SK-N-SH (cell line): ENCODE results near the gene NLRP4. TPM values are rescaled to one million over a fixed set of nuclear protein-coding genes. Genes with fewer than 3 reads are reported as not detected.

Source experiments
- CTCF ChIA-PET: fragments of 300-600, 350-600 bp; formaldehyde crosslinking; extraction: SDS; loops from one replicate; lab custom pipeline; 2021; lab: Yijun Ruan, JAX
- POLR2A ChIA-PET: fragments of 350-600 bp; sonication (Branson Sonifier 250); formaldehyde crosslinking; extraction: SDS; loops from one replicate; lab custom pipeline; 2020; ENCODE audit warnings: antibody characterized with exemption, inconsistent platforms; lab: Yijun Ruan, JAX
- DNase-seq: peaks from one replicate; pipeline ENCODE4 v3.0.0; 2012
- H2AFZ ChIP-seq: fragments of 200-600 bp; sonication (generic); 2 replicates; pipeline ENCODE4 v1.8.1; 2016; ENCODE audit warnings: antibody characterized with exemption, mild to moderate bottlenecking, low read depth
- H3F3A ChIP-seq: fragments of 200-600 bp; sonication (generic); replicated peaks from 2 replicates; pipeline ENCODE3; 2016; ENCODE audit warnings: antibody characterized with exemption, mild to moderate bottlenecking; ENCODE audit not compliant: insufficient read depth
- H3K27ac ChIP-seq, 2 experiments: fragments of 200-500 bp in 1 of 2; fragments of 200-600 bp in 1 of 2; sonication (Bioruptor generic) in 1 of 2; sonication (generic), shearing (Covaris generic) in 1 of 2; 2 replicates each; pipeline versions ENCODE4 v1.5.1 to v1.6.1; 2014 to 2016; ENCODE audit warnings: low read depth in 2 of 2, inconsistent platforms in 1 of 2, low read length in 1 of 2, mild to moderate bottlenecking in 1 of 2, mixed read lengths in 1 of 2
- H3K27me3 ChIP-seq: fragments of 200-600 bp; sonication (generic), shearing (Covaris generic); 2 replicates; pipeline ENCODE4 v1.6.1; 2016; ENCODE audit warnings: mixed run types; ENCODE audit not compliant: insufficient read depth
- H3K36me3 ChIP-seq, 2 experiments: fragments of 200-500 bp in 1 of 2; fragments of 200-600 bp in 1 of 2; sonication (Bioruptor generic) in 1 of 2; sonication (generic) in 1 of 2; replicated peaks in 1 of 2; 2 replicates each; pipeline versions ENCODE3 to v1.5.1; 2014 to 2016; ENCODE audit warnings: low read length in 1 of 2, mild to moderate bottlenecking in 1 of 2; ENCODE audit not compliant: insufficient read depth in 2 of 2, control insufficient read depth in 1 of 2
- H3K4me1 ChIP-seq, 2 experiments: fragments of 200-500 bp in 1 of 2; fragments of 200-600 bp in 1 of 2; sonication (Bioruptor generic) in 1 of 2; sonication (generic), shearing (Covaris generic) in 1 of 2; 2 replicates each; pipeline versions ENCODE4 v1.5.1 to v1.6.1; 2014 to 2016; ENCODE audit warnings: low read depth in 1 of 2, low read length in 1 of 2, mixed run types in 1 of 2; ENCODE audit not compliant: insufficient read depth in 2 of 2, control insufficient read depth in 1 of 2
- H3K4me2 ChIP-seq: fragments of 200-600 bp; sonication (generic), shearing (Covaris generic); 2 replicates; pipeline ENCODE4 v1.6.1; 2017; ENCODE audit warnings: mixed run types
- H3K4me3 ChIP-seq, 2 experiments: fragments of 200-500 bp in 1 of 2; fragments of 200-600 bp in 1 of 2; sonication (Bioruptor generic) in 1 of 2; sonication (generic), shearing (Covaris generic) in 1 of 2; 2 replicates each; pipeline versions ENCODE4 v1.5.1 to v1.8.1; 2014 to 2016; ENCODE audit warnings: low read depth in 2 of 2, inconsistent platforms in 1 of 2, low read length in 1 of 2, mild to moderate bottlenecking in 1 of 2, mixed read lengths in 1 of 2, moderate library complexity in 1 of 2
- H3K79me2 ChIP-seq: fragments of 200-600 bp; sonication (generic); 2 replicates; pipeline ENCODE4 v1.8.1; 2017; ENCODE audit warnings: mild to moderate bottlenecking; ENCODE audit not compliant: insufficient read depth
- H3K9ac ChIP-seq: fragments of 200-600 bp; sonication (generic); 2 replicates; pipeline ENCODE4 v1.6.1; 2017; ENCODE audit warnings: mixed run types
- H3K9me2 ChIP-seq: fragments of 200-600 bp; sonication (generic); 2 replicates; pipeline ENCODE4 v1.6.1; 2017; ENCODE audit warnings: mixed run types
- H3K9me3 ChIP-seq: fragments of 200-600 bp; sonication (generic); 2 replicates; pipeline ENCODE4 v1.6.1; 2017; ENCODE audit warnings: mixed run types, mild to moderate bottlenecking, moderate library complexity
- H4K20me1 ChIP-seq: fragments of 200-600 bp; sonication (generic); 2 replicates; pipeline ENCODE4 v1.6.1; 2017; ENCODE audit warnings: mild to moderate bottlenecking, mixed run types; ENCODE audit not compliant: insufficient read depth
- ELF1 ChIP-seq: IDR thresholded peaks from 2 replicates; pipeline ENCODE4 v1.4.0; 2012
- EP300 ChIP-seq, 2 experiments: IDR thresholded peaks; 2 replicates each; pipeline versions ENCODE4 v1.4.0 to v1.6.1; 2012; ENCODE audit warnings: borderline replicate concordance in 1 of 2, low read depth in 1 of 2, low read length in 1 of 2
- EZH2phosphoT487 ChIP-seq: fragments of 200-600 bp; sonication (generic); IDR thresholded peaks from 2 replicates; pipeline ENCODE4 v1.6.1; 2017; ENCODE audit warnings: low read depth, mixed run types, mild to moderate bottlenecking, antibody characterized with exemption, moderate library complexity, borderline replicate concordance
- FOSL2 ChIP-seq: IDR thresholded peaks from 2 replicates; pipeline ENCODE4 v1.4.0; 2012; ENCODE audit warnings: low read depth, mild to moderate bottlenecking, moderate library complexity, borderline replicate concordance
- FOXJ3 ChIP-seq: sonication (generic); formaldehyde crosslinking; IDR thresholded peaks from 2 replicates; pipeline ENCODE4 v1.5.1; 2020; ENCODE audit warnings: mild to moderate bottlenecking, missing genetic modification reagents
- FOXM1 ChIP-seq: IDR thresholded peaks from 2 replicates; pipeline ENCODE4 v1.4.0; 2012; ENCODE audit warnings: low read depth, mild to moderate bottlenecking
- GABPA ChIP-seq: IDR thresholded peaks from 2 replicates; pipeline ENCODE4 v1.4.0; 2012; ENCODE audit warnings: low read depth, mild to moderate bottlenecking
- MEF2A ChIP-seq: IDR thresholded peaks from 2 replicates; pipeline ENCODE4 v1.4.0; 2012; ENCODE audit warnings: low read depth, borderline replicate concordance
- MXI1 ChIP-seq: IDR thresholded peaks from 2 replicates; pipeline ENCODE4 v1.6.1; 2012; ENCODE audit warnings: mild to moderate bottlenecking, low read depth, low read length, improper control_type of control experiment
- NFIC ChIP-seq: IDR thresholded peaks from 2 replicates; pipeline ENCODE4 v1.4.0; 2012; ENCODE audit warnings: borderline replicate concordance
- POLR2AphosphoS5 ChIP-seq: IDR thresholded peaks from 2 replicates; pipeline ENCODE4 v1.6.1; 2012; ENCODE audit warnings: low read depth, low read length
- RFX5 ChIP-seq: IDR thresholded peaks from 2 replicates; pipeline ENCODE4 v1.6.1; 2012; ENCODE audit warnings: mild to moderate bottlenecking, improper control_type of control experiment, low read length
- RXRA ChIP-seq: IDR thresholded peaks from 2 replicates; pipeline ENCODE4 v1.4.0; 2012; ENCODE audit warnings: low read depth, mild to moderate bottlenecking, borderline replicate concordance
- TCF12 ChIP-seq: IDR thresholded peaks from 2 replicates; pipeline ENCODE4 v1.4.0; 2012
- YY1 ChIP-seq: IDR thresholded peaks from 2 replicates; pipeline ENCODE4 v1.4.0; 2012; ENCODE audit warnings: low read depth, mild to moderate bottlenecking
- WGBS: methylation state at CpG from one replicate; pipeline ENCODE4 v1.1.6; 2017; ENCODE audit warnings: low lambda C conversion rate; 5-methylcytosine and 5-hydroxymethylcytosine counted together
- polyA plus RNA-seq, 3 experiments: library from polyadenylated mRNA; depleted of rRNA; stranded (reverse); fragments of >200 nt; gene quantifications; 2 replicates each; pipeline ENCODE4 v1.2.3, GENCODE V29; 2012
- TF ChIP-seq, protein P1 (sequence below): fragments of 200-600 bp; sonication (generic); IDR thresholded peaks from 2 replicates; pipeline ENCODE4 v1.6.1; 2017; ENCODE audit warnings: antibody characterized with exemption, mild to moderate bottlenecking, moderate library complexity
- TF ChIP-seq, protein P2 (sequence below): IDR thresholded peaks from 2 replicates; pipeline ENCODE4 v1.4.0; 2012; ENCODE audit warnings: low read depth
- TF ChIP-seq, protein P3 (sequence below): IDR thresholded peaks from 2 replicates; pipeline ENCODE4 v1.6.1; 2012; ENCODE audit warnings: mild to moderate bottlenecking, low read depth, low read length, moderate library complexity
- TF ChIP-seq, protein P4 (sequence below): IDR thresholded peaks from 2 replicates; pipeline ENCODE4 v1.4.0; 2012; ENCODE audit warnings: low read depth, borderline replicate concordance

Gene NLRP4
- polyA plus RNA-seq, 1 of the 3 experiments (the other 2 are of a cell fraction): 0.02 TPM

DNA sequence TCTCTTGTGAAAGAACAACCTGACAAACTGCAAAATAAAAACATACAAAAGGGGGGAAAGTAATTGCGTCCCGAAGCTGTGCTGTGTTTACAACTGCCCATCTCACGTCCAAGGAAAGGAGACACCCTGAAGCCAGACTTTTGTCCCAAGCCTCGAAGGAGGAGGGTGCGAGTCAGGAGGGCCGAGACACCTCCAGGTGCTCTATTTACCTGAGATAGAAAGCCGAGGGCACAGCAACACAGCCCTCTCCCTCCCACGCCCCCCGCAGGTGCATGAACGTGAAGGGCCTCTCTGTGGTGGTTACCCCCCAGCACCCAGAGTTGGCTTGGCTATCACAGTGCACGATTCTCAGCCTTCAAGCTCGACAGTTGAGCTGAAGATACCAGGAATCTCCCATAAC is 62.6 kb downstream of the NLRP4 start (continued):
- TF ChIP-seq, protein P1, sequence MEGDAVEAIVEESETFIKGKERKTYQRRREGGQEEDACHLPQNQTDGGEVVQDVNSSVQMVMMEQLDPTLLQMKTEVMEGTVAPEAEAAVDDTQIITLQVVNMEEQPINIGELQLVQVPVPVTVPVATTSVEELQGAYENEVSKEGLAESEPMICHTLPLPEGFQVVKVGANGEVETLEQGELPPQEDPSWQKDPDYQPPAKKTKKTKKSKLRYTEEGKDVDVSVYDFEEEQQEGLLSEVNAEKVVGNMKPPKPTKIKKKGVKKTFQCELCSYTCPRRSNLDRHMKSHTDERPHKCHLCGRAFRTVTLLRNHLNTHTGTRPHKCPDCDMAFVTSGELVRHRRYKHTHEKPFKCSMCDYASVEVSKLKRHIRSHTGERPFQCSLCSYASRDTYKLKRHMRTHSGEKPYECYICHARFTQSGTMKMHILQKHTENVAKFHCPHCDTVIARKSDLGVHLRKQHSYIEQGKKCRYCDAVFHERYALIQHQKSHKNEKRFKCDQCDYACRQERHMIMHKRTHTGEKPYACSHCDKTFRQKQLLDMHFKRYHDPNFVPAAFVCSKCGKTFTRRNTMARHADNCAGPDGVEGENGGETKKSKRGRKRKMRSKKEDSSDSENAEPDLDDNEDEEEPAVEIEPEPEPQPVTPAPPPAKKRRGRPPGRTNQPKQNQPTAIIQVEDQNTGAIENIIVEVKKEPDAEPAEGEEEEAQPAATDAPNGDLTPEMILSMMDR: no peak
- TF ChIP-seq, protein P2, sequence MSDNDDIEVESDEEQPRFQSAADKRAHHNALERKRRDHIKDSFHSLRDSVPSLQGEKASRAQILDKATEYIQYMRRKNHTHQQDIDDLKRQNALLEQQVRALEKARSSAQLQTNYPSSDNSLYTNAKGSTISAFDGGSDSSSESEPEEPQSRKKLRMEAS: no peak

DNA sequence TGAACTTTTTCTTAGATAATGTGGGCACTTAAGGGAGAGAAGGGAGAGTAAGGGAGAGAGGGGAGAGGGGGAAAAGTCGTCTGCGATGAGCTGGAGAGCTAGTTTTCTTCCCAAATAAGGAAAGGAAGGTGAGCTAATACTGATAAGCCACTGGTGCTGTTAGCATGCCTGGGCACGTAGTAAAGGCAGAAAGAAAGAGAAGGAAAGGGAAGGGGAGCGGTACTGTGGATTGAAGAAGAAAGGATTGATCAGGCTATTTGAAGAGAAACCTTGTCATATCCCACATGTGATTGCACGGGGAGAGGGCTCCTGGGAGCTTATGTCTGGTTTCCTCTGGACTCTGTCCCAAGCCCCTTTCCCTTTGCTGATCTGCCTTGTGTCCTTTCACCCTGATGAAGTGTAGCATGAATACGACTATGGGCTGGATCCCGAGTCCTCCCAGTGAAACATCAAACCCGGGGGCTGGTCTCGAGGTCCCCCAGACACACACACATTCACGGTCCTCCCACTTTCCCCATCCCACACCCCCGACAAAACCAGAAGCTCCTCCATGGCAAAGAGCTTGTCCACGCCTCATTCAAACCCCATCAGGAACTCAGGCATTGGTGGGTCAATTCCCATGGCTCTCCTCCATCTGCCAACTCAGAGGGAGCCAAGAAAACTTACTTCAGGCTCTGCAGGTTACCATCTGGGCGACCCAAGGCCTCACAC is 65.2 kb downstream of the NLRP4 start:
- Histone ChIP-seq H3K27ac (no peak overlapping the region), H3K9me2 (no peaks in the 10 kb centered on the region), H3K4me1 (no peaks in the 10 kb centered on the region), H3K36me3 (no peaks in the 10 kb centered on the region), H3K4me3 (no peak overlapping the region), H3F3A (no peaks in the 10 kb centered on the region), H3K27me3 (peaks cover 12% of the 10 kb centered on the region; the same call in 1 of the 2 replicates), H3K79me2 (no peaks in the 10 kb centered on the region), H2AFZ (no peak overlapping the region), H4K20me1 (no peaks in the 10 kb centered on the region), H3K9me3 (no peaks in the 10 kb centered on the region), H3K9ac (no peak overlapping the region), H3K4me2 (no peak overlapping the region)
- ChIA-PET CTCF (interaction anchor here (0.8 kb wide), 1 partner anchor 12 kb away, joined by 3 read pairs; no protein-coding TSS in a partner anchor), POLR2A (no interaction called here)
- DNase-seq: no peak
- WGBS: 1% methylated on average over 13 of the region's 13 CpGs
- TF ChIP-seq EZH2phosphoT487 (no peak), POLR2AphosphoS5 (no peak), YY1 (no peak), RFX5 (no peak), FOXJ3 (CRISPR knock-in tag) (no peak), MXI1 (no peak), RXRA (no peak), TCF12 (no peak), NFIC (no peak), FOSL2 (no peak)

DNA sequence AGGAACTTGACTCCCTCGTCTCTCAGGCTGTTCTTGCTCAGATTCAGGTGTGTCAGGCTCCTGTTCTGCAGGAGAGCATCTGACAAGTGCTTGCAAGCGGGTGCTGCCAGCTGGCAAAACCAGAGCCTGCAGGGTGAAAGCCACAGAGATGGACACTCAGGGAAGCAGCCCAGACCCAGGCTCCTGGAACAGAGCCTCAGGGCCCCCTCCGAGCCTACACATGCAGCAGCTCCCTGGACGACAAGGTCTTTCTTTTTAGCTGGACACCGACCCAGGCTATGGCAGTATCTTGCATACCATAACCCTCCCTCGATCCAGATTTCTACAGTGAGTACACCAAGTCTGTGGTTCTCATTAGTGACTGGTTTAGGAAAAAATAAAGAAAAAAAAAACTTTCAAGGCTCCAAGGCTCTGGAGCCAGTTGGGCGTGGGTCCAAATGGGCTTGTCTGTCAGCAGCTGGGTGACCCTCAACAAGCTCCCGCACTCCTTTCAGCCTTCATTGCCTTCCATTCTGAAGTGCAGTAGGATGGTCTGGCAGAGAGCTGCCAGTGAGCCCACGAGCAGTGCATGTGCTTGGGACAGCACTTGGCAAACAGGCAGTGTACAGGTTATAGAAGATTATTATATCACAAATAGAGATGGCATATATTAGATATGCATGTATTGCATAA is 65.9 kb downstream of the NLRP4 start:
- Histone ChIP-seq H3K4me3 (no peak overlapping the region), H3K79me2 (no peaks in the 10 kb centered on the region), H3K9me2 (no peaks in the 10 kb centered on the region)
- POLR2A ChIA-PET: interaction anchor here (0.6 kb wide), 1 partner anchor 1820 kb away, joined by 4 read pairs; no protein-coding TSS in a partner anchor
- WGBS: 1% methylated on average over 9 of the region's 9 CpGs
- TF ChIP-seq TCF12 (no peak), GABPA (no peak), EP300 (IDR thresholded peaks at IDR 0.05; ENCODE audit: borderline replicate concordance in 1 of 2, low read depth in 1 of 2, low read length in 1 of 2) (no peak), ELF1 (no peak), MXI1 (no peak), FOXM1 (no peak), MEF2A (no peak)
- TF ChIP-seq, protein P3, sequence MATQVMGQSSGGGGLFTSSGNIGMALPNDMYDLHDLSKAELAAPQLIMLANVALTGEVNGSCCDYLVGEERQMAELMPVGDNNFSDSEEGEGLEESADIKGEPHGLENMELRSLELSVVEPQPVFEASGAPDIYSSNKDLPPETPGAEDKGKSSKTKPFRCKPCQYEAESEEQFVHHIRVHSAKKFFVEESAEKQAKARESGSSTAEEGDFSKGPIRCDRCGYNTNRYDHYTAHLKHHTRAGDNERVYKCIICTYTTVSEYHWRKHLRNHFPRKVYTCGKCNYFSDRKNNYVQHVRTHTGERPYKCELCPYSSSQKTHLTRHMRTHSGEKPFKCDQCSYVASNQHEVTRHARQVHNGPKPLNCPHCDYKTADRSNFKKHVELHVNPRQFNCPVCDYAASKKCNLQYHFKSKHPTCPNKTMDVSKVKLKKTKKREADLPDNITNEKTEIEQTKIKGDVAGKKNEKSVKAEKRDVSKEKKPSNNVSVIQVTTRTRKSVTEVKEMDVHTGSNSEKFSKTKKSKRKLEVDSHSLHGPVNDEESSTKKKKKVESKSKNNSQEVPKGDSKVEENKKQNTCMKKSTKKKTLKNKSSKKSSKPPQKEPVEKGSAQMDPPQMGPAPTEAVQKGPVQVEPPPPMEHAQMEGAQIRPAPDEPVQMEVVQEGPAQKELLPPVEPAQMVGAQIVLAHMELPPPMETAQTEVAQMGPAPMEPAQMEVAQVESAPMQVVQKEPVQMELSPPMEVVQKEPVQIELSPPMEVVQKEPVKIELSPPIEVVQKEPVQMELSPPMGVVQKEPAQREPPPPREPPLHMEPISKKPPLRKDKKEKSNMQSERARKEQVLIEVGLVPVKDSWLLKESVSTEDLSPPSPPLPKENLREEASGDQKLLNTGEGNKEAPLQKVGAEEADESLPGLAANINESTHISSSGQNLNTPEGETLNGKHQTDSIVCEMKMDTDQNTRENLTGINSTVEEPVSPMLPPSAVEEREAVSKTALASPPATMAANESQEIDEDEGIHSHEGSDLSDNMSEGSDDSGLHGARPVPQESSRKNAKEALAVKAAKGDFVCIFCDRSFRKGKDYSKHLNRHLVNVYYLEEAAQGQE: no peak
- TF ChIP-seq, protein P4, sequence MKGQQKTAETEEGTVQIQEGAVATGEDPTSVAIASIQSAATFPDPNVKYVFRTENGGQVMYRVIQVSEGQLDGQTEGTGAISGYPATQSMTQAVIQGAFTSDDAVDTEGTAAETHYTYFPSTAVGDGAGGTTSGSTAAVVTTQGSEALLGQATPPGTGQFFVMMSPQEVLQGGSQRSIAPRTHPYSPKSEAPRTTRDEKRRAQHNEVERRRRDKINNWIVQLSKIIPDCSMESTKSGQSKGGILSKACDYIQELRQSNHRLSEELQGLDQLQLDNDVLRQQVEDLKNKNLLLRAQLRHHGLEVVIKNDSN: no peak
- TF ChIP-seq, all 33 proteins: peak for 0
- CTCF ChIA-PET: interaction anchor here (0.8 kb wide), 1 partner anchor 12 kb away, joined by 3 read pairs; no protein-coding TSS in a partner anchor
- peaks cover 12% of the 10 kb centered on the region; the same call in 1 of the 2 replicates for H3K27me3 ChIP-seq
- no peak overlapping the region for H3K4me2 ChIP-seq
- H3K27ac ChIP-seq: no peak overlapping the region
- H3K9me3 ChIP-seq: no peaks in the 10 kb centered on the region
- DNase-seq: no peak
- H3K4me1 ChIP-seq: no peaks in the 10 kb centered on the region
- no peaks in the 10 kb centered on the region for H3F3A ChIP-seq
- H3K36me3 ChIP-seq: no peaks in the 10 kb centered on the region
- no peak overlapping the region for H3K9ac ChIP-seq
- no peaks in the 10 kb centered on the region for H4K20me1 ChIP-seq
- no peak overlapping the region for H2AFZ ChIP-seq
